Liver (tissue), 9 donors: ENCODE measurements around the gene FRZB. TPM values are rescaled to one million over a fixed set of nuclear protein-coding genes. Genes with fewer than 3 reads are reported as not detected.
A peak's percentile ranks its signal among the peaks of the same experiment; 100 is the strongest.

Experiments
- DNase-seq: peaks from one replicate; pipeline ENCODE4 v3.0.0-alpha.2; 2017; ENCODE audit warnings: low spot score
- H3K27ac ChIP-seq, 2 donors: one replicate each; pipeline ENCODE4 v1.7.0; 2013; ENCODE audit warnings: inconsistent platforms in 2 of 2, low read length in 2 of 2, control low read depth in 1 of 2, low read depth in 1 of 2, mild to moderate bottlenecking in 1 of 2
- H3K27me3 ChIP-seq, 4 donors: one replicate each; pipeline versions ENCODE4 v1.6.1 to v1.7.0; 2013; ENCODE audit warnings: low read length in 3 of 4, inconsistent platforms in 1 of 4, mild to moderate bottlenecking in 1 of 4, moderate library complexity in 1 of 4; ENCODE audit not compliant: control insufficient read depth in 4 of 4, insufficient read depth in 4 of 4
- H3K36me3 ChIP-seq, 4 donors: one replicate each; pipeline versions ENCODE4 v1.6.1 to v1.7.0; 2013; ENCODE audit warnings: low read length in 3 of 4, mild to moderate bottlenecking in 3 of 4, low read depth in 1 of 4, moderate library complexity in 1 of 4; ENCODE audit not compliant: control insufficient read depth in 4 of 4, insufficient read depth in 3 of 4
- H3K4me1 ChIP-seq, 4 donors: one replicate each; pipeline versions ENCODE4 v1.6.1 to v1.7.0; 2013; ENCODE audit warnings: low read length in 3 of 4, mild to moderate bottlenecking in 3 of 4, moderate library complexity in 1 of 4; ENCODE audit not compliant: control insufficient read depth in 4 of 4, insufficient read depth in 4 of 4
- H3K4me3 ChIP-seq, 3 donors: one replicate each; pipeline versions ENCODE4 v1.6.1 to v1.7.0; 2013; ENCODE audit warnings: low read length in 3 of 3, control low read depth in 1 of 3, low read depth in 1 of 3, mild to moderate bottlenecking in 1 of 3
- H3K9ac ChIP-seq, 2 donors: one replicate each; pipeline ENCODE4 v1.7.0; 2013; ENCODE audit warnings: low read length in 2 of 2, mild to moderate bottlenecking in 2 of 2, moderate library complexity in 2 of 2, control low read depth in 1 of 2, low read depth in 1 of 2
- H3K9me3 ChIP-seq, 4 donors: one replicate each; pipeline versions ENCODE4 v1.6.1 to v1.7.0; 2013; ENCODE audit warnings: low read length in 3 of 4; ENCODE audit not compliant: control insufficient read depth in 4 of 4
- EGR1 ChIP-seq, 2 donors: IDR thresholded peaks; 2 replicates each; pipeline ENCODE4 v1.6.1; 2016 to 2018; ENCODE audit warnings: antibody characterized with exemption in 2 of 2, low read depth in 2 of 2
- FOXA1 ChIP-seq: IDR thresholded peaks from 2 replicates; pipeline ENCODE4 v1.6.1; 2016; ENCODE audit warnings: antibody characterized with exemption
- FOXA2 ChIP-seq: IDR thresholded peaks from 2 replicates; pipeline ENCODE4 v1.6.1; 2016; ENCODE audit warnings: antibody characterized with exemption
- GABPA ChIP-seq, 2 donors: IDR thresholded peaks in 1 of 2; conservative IDR thresholded peaks in 1 of 2; 2 replicates each; pipeline ENCODE4 v1.6.1; 2016; ENCODE audit warnings: antibody characterized with exemption in 2 of 2, mild to moderate bottlenecking in 1 of 2, moderate library complexity in 1 of 2
- HNF4A ChIP-seq, 2 donors: conservative IDR thresholded peaks; 2 replicates each; pipeline ENCODE4 v1.6.1; 2016; ENCODE audit warnings: antibody characterized with exemption in 2 of 2, mild to moderate bottlenecking in 2 of 2
- HNF4G ChIP-seq: IDR thresholded peaks from 2 replicates; pipeline ENCODE4 v1.6.1; 2016; ENCODE audit warnings: antibody characterized with exemption
- JUND ChIP-seq, 2 donors: IDR thresholded peaks; 2 replicates each; pipeline ENCODE4 v1.6.1; 2016; ENCODE audit warnings: antibody characterized with exemption in 2 of 2
- NR2F2 ChIP-seq: IDR thresholded peaks from 2 replicates; pipeline ENCODE4 v1.6.1; 2016; ENCODE audit warnings: antibody characterized with exemption
- RAD21 ChIP-seq, 2 donors: IDR thresholded peaks; 2 replicates each; pipeline ENCODE4 v1.6.1; 2016; ENCODE audit warnings: antibody characterized with exemption in 2 of 2, mild to moderate bottlenecking in 2 of 2
- RXRA ChIP-seq, 2 donors: IDR thresholded peaks; 2 replicates each; pipeline ENCODE4 v1.6.1; 2017 to 2018; ENCODE audit warnings: antibody characterized with exemption in 2 of 2, mild to moderate bottlenecking in 1 of 2
- SP1 ChIP-seq: IDR thresholded peaks from 2 replicates; pipeline ENCODE4 v1.6.1; 2018; ENCODE audit warnings: antibody characterized with exemption, mild to moderate bottlenecking
- WGBS: extraction: QIAGEN DNeasy Blood & Tissue Kit; methylation state at CpG from one replicate; pipeline ENCODE4 v1.1.7; 2013; 5-methylcytosine and 5-hydroxymethylcytosine counted together
- polyA plus RNA-seq, 2 donors: library from polyadenylated mRNA; stranded (reverse) in 1 of 2; unstranded in 1 of 2; fragments of 200-250 nt in 1 of 2; fragments of >200 nt in 1 of 2; fragmentation: Nextera tagmentation in 1 of 2; extraction: Ambion mirVana in 1 of 2; gene quantifications; one replicate each; pipeline versions ENCODE4 v1.2.1 to v1.2.3, GENCODE V29; 2013 to 2015
- total RNA-seq, 2 donors: library from RNA; depleted of rRNA; stranded (reverse); fragments of >200 nt; gene quantifications; one replicate each; pipeline ENCODE4 v1.2.3, GENCODE V29; 2014
- TF ChIP-seq, protein P1 (sequence below): IDR thresholded peaks from 2 replicates; pipeline ENCODE4 v1.6.1; 2016; ENCODE audit warnings: antibody characterized with exemption
- TF ChIP-seq, protein P2 (sequence below): IDR thresholded peaks from 2 replicates; pipeline ENCODE4 v1.6.1; 2016; ENCODE audit warnings: antibody characterized with exemption
- TF ChIP-seq, protein P3 (sequence below): IDR thresholded peaks from 2 replicates; pipeline ENCODE4 v1.6.1; 2016; ENCODE audit warnings: antibody characterized with exemption, mild to moderate bottlenecking
- TF ChIP-seq, protein P4 (sequence below): fragments of 150-350 bp; IDR thresholded peaks from 2 replicates; pipeline ENCODE4 v1.5.1; 2017; ENCODE audit warnings: improper control_type of control experiment, low read depth, low read length; ENCODE audit not compliant: missing input control
- TF ChIP-seq, protein P5 (sequence below): IDR thresholded peaks from 2 replicates; pipeline ENCODE4 v1.6.1; 2016; ENCODE audit warnings: antibody characterized with exemption
- donor health status: healthy.
- donor health status: healthy.
- donor health status: healthy.
- donor health status: healthy.
- donor health status: healthy.

FRZB gene
- total and polyA plus RNA-seq, 4 donors = 0.17 to 1.0 (median 0.54) TPM

DNA sequence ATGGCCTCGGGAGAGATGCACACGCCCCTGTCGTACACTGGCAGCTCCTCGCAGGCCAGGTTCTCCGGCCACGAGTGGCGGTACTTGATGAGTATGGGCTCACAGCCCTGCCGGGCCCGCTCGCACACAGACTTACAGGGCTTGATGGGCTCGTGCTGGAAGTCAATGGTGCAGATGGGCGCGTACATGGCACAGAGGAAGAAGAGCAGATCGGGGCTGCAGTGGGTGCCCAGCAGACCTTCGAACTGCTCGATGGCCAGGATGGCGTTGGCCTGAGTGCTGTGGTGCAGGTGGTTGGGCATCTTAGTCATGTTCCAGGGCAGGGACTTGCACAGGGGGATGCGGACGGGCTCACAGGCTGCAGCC, 359 bp downstream of the FRZB start:
- H3K9ac ChIP-seq = no peak overlapping the region
- 33% methylated on average over 19 of the region's 19 CpGs for WGBS

DNA sequence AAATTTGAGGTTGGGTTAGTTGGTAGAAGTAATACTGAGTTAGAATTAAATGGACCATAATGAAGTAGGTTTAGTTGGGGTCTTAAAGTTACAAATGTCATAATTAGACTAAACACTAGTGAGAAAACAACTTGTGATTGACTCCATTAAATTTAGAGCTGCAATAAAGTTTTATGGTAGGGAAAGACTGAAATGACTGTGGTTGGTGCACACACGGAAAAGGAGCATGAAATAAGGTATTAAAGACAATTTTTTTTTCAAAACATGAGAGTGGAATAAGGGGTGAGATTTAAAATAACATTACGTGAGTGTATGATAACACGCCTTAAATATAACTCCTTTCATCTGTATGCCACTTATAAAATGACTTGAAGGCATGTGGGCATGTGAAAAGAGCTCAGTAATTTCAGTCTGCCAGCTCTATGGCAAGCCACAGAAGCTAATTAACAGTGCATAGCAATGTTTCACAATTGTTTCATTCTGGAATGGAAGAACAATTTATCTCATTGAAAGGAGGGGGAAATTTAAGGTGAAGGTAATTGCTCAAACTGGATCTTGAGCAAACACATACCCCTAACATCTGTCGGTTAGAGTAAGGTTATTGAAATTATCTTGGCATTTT, 1.4 kb downstream of the FRZB start:
- WGBS = 87% methylated on average over 4 of the region's 4 CpGs
- DNase-seq = no peak
- Histone ChIP-seq H3K27me3 (no peaks in the 10 kb centered on the region), H3K4me1 (peaks cover 6 to 17% (median 13%) of the 10 kb centered on the region in 4 donors), H3K9ac (no peak overlapping the region), H3K9me3 (no peaks in the 10 kb centered on the region), H3K27ac (no peak overlapping the region), H3K36me3 (no peaks in the 10 kb centered on the region), H3K4me3 (no peak overlapping the region)
- TF ChIP-seq RAD21 (IDR thresholded peaks at IDR 0.05) (no peak), SP1 (no peak), NR2F2 (no peak), FOXA1 (no peak), RXRA (IDR thresholded peaks at IDR 0.05) (no peak), GABPA (IDR thresholded peaks at IDR 0.05 in 1 of 2, conservative IDR thresholded peaks at IDR 0.05 in 1 of 2) (no peak), HNF4G (no peak), FOXA2 (no peak), JUND (IDR thresholded peaks at IDR 0.05) (no peak), EGR1 (IDR thresholded peaks at IDR 0.05; ENCODE audit: low read depth in 2 of 2) (no peak), HNF4A (conservative IDR thresholded peaks at IDR 0.05) (no peak)
- TF ChIP-seq, protein P1, sequence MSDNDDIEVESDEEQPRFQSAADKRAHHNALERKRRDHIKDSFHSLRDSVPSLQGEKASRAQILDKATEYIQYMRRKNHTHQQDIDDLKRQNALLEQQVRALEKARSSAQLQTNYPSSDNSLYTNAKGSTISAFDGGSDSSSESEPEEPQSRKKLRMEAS = no peak
- TF ChIP-seq, protein P2, sequence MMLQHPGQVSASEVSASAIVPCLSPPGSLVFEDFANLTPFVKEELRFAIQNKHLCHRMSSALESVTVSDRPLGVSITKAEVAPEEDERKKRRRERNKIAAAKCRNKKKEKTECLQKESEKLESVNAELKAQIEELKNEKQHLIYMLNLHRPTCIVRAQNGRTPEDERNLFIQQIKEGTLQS = no peak
- TF ChIP-seq, protein P3, sequence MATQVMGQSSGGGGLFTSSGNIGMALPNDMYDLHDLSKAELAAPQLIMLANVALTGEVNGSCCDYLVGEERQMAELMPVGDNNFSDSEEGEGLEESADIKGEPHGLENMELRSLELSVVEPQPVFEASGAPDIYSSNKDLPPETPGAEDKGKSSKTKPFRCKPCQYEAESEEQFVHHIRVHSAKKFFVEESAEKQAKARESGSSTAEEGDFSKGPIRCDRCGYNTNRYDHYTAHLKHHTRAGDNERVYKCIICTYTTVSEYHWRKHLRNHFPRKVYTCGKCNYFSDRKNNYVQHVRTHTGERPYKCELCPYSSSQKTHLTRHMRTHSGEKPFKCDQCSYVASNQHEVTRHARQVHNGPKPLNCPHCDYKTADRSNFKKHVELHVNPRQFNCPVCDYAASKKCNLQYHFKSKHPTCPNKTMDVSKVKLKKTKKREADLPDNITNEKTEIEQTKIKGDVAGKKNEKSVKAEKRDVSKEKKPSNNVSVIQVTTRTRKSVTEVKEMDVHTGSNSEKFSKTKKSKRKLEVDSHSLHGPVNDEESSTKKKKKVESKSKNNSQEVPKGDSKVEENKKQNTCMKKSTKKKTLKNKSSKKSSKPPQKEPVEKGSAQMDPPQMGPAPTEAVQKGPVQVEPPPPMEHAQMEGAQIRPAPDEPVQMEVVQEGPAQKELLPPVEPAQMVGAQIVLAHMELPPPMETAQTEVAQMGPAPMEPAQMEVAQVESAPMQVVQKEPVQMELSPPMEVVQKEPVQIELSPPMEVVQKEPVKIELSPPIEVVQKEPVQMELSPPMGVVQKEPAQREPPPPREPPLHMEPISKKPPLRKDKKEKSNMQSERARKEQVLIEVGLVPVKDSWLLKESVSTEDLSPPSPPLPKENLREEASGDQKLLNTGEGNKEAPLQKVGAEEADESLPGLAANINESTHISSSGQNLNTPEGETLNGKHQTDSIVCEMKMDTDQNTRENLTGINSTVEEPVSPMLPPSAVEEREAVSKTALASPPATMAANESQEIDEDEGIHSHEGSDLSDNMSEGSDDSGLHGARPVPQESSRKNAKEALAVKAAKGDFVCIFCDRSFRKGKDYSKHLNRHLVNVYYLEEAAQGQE = no peak
- TF ChIP-seq, protein P4, sequence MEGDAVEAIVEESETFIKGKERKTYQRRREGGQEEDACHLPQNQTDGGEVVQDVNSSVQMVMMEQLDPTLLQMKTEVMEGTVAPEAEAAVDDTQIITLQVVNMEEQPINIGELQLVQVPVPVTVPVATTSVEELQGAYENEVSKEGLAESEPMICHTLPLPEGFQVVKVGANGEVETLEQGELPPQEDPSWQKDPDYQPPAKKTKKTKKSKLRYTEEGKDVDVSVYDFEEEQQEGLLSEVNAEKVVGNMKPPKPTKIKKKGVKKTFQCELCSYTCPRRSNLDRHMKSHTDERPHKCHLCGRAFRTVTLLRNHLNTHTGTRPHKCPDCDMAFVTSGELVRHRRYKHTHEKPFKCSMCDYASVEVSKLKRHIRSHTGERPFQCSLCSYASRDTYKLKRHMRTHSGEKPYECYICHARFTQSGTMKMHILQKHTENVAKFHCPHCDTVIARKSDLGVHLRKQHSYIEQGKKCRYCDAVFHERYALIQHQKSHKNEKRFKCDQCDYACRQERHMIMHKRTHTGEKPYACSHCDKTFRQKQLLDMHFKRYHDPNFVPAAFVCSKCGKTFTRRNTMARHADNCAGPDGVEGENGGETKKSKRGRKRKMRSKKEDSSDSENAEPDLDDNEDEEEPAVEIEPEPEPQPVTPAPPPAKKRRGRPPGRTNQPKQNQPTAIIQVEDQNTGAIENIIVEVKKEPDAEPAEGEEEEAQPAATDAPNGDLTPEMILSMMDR = no peak
- TF ChIP-seq, protein P5, sequence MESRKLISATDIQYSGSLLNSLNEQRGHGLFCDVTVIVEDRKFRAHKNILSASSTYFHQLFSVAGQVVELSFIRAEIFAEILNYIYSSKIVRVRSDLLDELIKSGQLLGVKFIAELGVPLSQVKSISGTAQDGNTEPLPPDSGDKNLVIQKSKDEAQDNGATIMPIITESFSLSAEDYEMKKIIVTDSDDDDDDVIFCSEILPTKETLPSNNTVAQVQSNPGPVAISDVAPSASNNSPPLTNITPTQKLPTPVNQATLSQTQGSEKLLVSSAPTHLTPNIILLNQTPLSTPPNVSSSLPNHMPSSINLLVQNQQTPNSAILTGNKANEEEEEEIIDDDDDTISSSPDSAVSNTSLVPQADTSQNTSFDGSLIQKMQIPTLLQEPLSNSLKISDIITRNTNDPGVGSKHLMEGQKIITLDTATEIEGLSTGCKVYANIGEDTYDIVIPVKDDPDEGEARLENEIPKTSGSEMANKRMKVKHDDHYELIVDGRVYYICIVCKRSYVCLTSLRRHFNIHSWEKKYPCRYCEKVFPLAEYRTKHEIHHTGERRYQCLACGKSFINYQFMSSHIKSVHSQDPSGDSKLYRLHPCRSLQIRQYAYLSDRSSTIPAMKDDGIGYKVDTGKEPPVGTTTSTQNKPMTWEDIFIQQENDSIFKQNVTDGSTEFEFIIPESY = no peak

More for the DNA sequence above, 359 bp downstream of the FRZB start:
- no peak for DNase-seq
- Histone ChIP-seq H3K4me1 (peaks cover 6 to 17% (median 13%) of the 10 kb centered on the region in 4 donors), H3K9me3 (no peaks in the 10 kb centered on the region), H3K27me3 (no peaks in the 10 kb centered on the region), H3K4me3 (peak overlapping the region in 2 of 3 donors; percentile 26 to 44), H3K36me3 (no peaks in the 10 kb centered on the region), H3K27ac (no peak overlapping the region)
- TF ChIP-seq, protein P2 = no peak
- TF ChIP-seq NR2F2 (no peak), SP1 (no peak)
